DMS79 treated with DMSO at 0.1 percent for 48 hours (cell line): ENCODE data around the gene GTF2H4.

Source experiments
- DNase-seq: peaks from one replicate; lab custom pipeline; 2025; lab: John Stamatoyannopoulos, UW

Gene GTF2H4

DNA sequence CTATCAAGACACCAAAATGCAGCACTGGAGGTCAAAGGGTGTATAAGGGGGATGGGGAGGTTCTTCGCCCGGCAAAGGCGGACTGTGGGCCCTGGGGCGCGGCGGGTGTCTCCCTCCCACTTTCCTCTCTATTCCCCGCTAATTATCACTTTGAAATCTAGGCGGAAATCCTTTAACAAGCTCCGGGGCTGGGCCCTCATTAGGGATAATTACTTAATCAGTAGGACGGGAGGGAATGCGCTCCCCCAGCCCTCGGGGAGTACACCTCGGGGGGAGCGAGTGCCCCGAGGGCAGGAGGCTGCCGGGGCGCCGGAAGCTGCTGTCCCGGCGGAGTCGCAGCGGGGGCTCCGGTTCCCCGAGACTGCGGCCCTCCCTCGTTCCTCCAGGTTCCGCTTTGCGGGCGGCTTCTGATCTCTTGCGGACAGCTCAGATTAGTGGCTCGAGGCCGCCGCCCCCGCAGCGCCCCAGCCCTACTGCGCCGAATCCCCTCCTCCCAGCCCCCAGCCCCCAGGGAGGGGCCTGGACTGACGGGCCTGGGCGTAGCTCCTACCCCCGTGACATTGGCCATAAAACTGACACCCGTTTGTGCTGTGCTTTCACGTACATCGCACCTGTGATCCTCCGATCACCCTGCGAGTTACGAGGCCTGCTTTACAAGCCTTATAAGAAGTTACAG lies 47.5 kb downstream of the GTF2H4 start:
- DNase-seq, result no peak

- DNase-seq, result no peak
These were observed 49.7 kb downstream of the GTF2H4 start for GRCh38 chr6:30957716-30958115.

GRCh38 chr6:30960907-30961673 lies 53.1 kb downstream of the GTF2H4 start:
- no peak for DNase-seq

- no peak for DNase-seq
These were observed 54.7 kb downstream of the GTF2H4 start for GRCh38 chr6:30962716-30963115.

GRCh38 chr6:30963641-30964040 lies 55.6 kb downstream of the GTF2H4 start:
- DNase-seq, result no peak
